ACC112 (cell line): Measurements from ENCODE around the gene SRRM2.
A peak's percentile ranks its signal among the peaks of the same experiment; 100 is the strongest.

Experiments used
- H2AFZ ChIP-seq: fragments of 200-600 bp; sonication (generic); one replicate; pipeline ENCODE4 v1.6.0; 2017; ENCODE audit warnings: antibody characterized with exemption, low read length; ENCODE audit not compliant: unreplicated experiment
- H3K27ac ChIP-seq: fragments of 200-600 bp; sonication (generic); 2 replicates; pipeline ENCODE4 v1.5.1; 2014; ENCODE audit warnings: low read depth, mild to moderate bottlenecking, antibody characterized with exemption, low read length, moderate library complexity
- H3K27me3 ChIP-seq: fragments of 200-600 bp; sonication (generic); 2 replicates; pipeline ENCODE4 v1.6.1; 2014; ENCODE audit warnings: mild to moderate bottlenecking, antibody characterized with exemption, low read length, moderate library complexity, mixed read lengths; ENCODE audit not compliant: insufficient read depth
- H3K36me3 ChIP-seq: fragments of 200-600 bp; sonication (generic); 2 replicates; pipeline ENCODE4 v1.6.1; 2016; ENCODE audit warnings: mild to moderate bottlenecking, antibody characterized with exemption, low read length, moderate library complexity, mixed read lengths; ENCODE audit not compliant: insufficient read depth
- H3K4me1 ChIP-seq: fragments of 200-600 bp; sonication (generic); one replicate; pipeline ENCODE4 v1.6.1; 2016; ENCODE audit warnings: low read length, mixed read lengths; ENCODE audit not compliant: insufficient read depth, unreplicated experiment, control insufficient read depth
- H3K4me3 ChIP-seq: fragments of 200-600 bp; sonication (generic); 2 replicates; pipeline ENCODE4 v1.5.1; 2014; ENCODE audit warnings: mild to moderate bottlenecking, low read depth, low read length
- H3K79me2 ChIP-seq: fragments of 200-600 bp; sonication (generic); one replicate; pipeline ENCODE4 v1.6.0; 2016; ENCODE audit warnings: low read length; ENCODE audit not compliant: control insufficient read depth, unreplicated experiment, insufficient read depth

SRRM2 gene

DNA sequence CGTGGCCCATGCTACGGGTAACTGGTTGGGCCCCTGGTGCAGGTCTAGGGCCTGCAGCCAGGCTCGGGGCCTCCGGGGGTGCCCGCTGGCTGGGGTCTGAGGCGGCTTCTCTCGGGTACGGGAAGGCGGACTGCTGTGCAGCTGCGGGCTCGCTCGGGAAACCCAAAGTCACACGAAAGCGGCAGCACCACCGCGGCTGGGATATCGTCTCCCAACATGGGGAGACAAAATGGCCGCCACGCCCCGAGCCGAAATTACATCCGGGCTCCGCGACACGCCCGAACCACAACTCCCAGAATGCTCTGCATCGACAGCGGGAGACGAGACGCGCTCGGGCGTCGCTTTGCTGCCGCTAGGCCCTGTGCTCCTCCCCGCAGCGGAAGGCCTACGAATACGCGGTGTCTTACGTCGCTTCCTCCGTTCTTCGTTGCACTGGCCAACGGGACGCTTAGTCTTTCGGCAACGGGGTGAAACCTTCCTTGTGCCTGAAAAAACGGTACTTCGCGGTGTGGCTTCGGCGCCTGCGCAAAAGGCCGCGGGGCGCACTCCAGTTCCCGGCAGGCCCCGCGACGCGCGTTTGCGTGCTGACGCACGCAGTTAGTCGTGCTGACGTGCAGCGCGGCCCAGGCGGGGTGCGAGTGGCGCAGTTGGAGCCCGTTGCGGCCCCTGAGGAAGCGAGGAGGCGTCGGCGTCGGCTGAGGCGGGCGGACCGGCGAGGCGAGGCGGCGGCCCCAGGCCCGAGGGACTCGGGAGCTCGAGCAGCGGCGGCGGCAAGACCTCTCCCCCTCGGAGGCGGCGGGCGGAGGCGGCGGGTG, at the start of gene SRRM2:
TSS of gene SRRM2 (plus strand) at position 604 of the 815 bp plus-strand sequence. CDS start 3,727 bp downstream, outside the sequence.
- Histone ChIP-seq H2AFZ (peak within 1 kb of the TSS; percentile 45), H3K27ac (peak within 1 kb of the TSS; percentile 97), H3K4me3 (peak within 1 kb of the TSS; percentile 94), H3K36me3 (peaks cover 7% of the 10 kb centered on the region; the same call in 1 of the 2 replicates), H3K27me3 (no peaks in the 10 kb centered on the region), H3K4me1 (peaks cover 24% of the 10 kb centered on the region), H3K79me2 (peaks cover 55% of the 10 kb centered on the region)

DNA sequence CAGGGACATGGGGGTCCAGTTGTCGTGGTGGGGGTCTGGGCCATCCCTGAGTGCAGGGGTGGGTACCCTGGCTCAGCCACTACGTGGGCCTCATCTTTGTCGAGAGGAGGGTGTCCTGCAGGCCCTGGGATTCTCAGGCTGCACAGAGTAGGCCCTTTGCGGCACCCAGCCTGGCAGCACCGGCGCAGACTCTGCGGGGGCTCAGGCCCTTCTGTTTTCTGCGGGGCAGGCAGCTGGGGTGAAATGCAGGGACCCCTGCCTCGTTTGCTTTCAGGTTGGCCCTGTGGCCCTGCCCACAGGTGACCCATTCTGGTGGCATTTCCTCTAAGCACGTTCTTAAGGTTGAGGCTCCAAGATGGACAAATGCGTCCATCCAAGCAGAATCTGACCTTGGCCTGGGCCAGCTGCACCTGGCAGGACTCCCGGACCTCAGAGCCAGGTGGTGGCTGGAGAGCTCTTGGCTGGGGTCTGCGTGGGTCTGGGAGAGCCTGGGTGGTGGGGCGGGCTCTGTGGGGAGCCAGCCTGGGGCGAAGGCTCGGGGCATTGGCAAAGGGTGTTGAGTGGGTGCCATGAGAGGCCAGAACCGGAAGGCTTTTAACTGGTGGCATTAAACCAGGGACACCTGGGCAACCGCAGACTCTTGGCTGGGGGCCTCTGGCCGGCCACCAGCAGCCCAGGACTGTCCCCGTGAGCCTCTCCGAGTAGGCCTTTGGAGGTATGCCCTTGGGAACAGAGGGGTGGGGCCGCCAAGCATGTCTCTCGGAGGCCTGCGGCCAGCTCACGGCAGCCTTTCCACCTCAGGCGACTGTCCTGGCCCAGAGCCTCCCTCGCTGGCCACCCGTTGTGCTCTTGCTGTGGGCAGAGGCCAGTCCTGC, 49.3 kb upstream of the SRRM2 start:
- no peak overlapping the region for H3K4me3 ChIP-seq
- H3K27me3 ChIP-seq, result no peaks in the 10 kb centered on the region
- H3K36me3 ChIP-seq, result no peaks in the 10 kb centered on the region
- H3K79me2 ChIP-seq, result peaks cover 2% of the 10 kb centered on the region
- H3K27ac ChIP-seq, result no peak overlapping the region
- H3K4me1 ChIP-seq, result no peaks in the 10 kb centered on the region
- H2AFZ ChIP-seq, result no peak overlapping the region

GRCh38 chr16:2704166-2704982, 48.1 kb upstream of the SRRM2 start:
- Histone ChIP-seq H3K4me3 (no peak overlapping the region), H2AFZ (no peak overlapping the region), H3K27me3 (no peaks in the 10 kb centered on the region), H3K36me3 (peaks cover 3% of the 10 kb centered on the region; the same call in 1 of the 2 replicates), H3K27ac (no peak overlapping the region), H3K79me2 (peaks cover 2% of the 10 kb centered on the region), H3K4me1 (no peaks in the 10 kb centered on the region)

GRCh38 chr16:2704983-2705275, 47.5 kb upstream of the SRRM2 start:
- Histone ChIP-seq H2AFZ (no peak overlapping the region), H3K4me3 (no peak overlapping the region), H3K79me2 (no peaks in the 10 kb centered on the region), H3K36me3 (peaks cover 3% of the 10 kb centered on the region; the same call in 1 of the 2 replicates), H3K27ac (no peak overlapping the region), H3K4me1 (no peaks in the 10 kb centered on the region), H3K27me3 (no peaks in the 10 kb centered on the region)

- no peaks in the 10 kb centered on the region for H3K79me2 ChIP-seq
- H3K36me3 ChIP-seq, result peaks cover 3% of the 10 kb centered on the region; the same call in 1 of the 2 replicates
- no peak overlapping the region for H3K4me3 ChIP-seq
- no peaks in the 10 kb centered on the region for H3K4me1 ChIP-seq
- no peak overlapping the region for H2AFZ ChIP-seq
- H3K27me3 ChIP-seq, result no peaks in the 10 kb centered on the region
- H3K27ac ChIP-seq, result no peak overlapping the region
These were observed 47.1 kb upstream of the SRRM2 start for GRCh38 chr16:2705351-2705750.

DNA sequence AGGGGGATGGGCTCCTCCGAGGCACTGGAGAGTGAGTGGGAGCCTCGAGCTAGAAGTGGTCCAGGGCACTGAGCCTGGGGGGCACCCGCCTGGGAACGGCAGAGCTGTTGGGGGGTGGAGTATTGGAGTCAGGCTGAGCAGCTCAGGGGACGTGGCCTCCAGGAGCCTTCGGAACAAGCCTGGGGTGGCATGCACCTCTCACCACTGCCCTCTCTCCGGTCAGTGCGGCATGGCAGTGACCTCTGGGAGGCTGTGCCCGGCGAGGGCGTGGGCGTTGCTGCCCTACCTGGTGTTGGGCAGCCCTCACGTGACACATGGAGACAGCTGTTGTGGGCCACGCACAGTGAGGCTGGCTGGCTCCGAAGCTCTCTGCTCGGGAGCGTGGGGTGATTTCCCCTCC, 46.4 kb upstream of the SRRM2 start:
- peaks cover 3% of the 10 kb centered on the region; the same call in 1 of the 2 replicates for H3K36me3 ChIP-seq
- H3K27ac ChIP-seq, result no peak overlapping the region
- no peaks in the 10 kb centered on the region for H3K4me1 ChIP-seq
- no peak overlapping the region for H2AFZ ChIP-seq
- no peaks in the 10 kb centered on the region for H3K79me2 ChIP-seq
- no peak overlapping the region for H3K4me3 ChIP-seq
- no peaks in the 10 kb centered on the region for H3K27me3 ChIP-seq

- Histone ChIP-seq H3K4me1 (no peaks in the 10 kb centered on the region), H2AFZ (no peak overlapping the region), H3K27me3 (no peaks in the 10 kb centered on the region), H3K4me3 (no peak overlapping the region), H3K27ac (no peak overlapping the region), H3K36me3 (peaks cover 3% of the 10 kb centered on the region; the same call in 1 of the 2 replicates), H3K79me2 (no peaks in the 10 kb centered on the region)
These were observed 45.7 kb upstream of the SRRM2 start for GRCh38 chr16:2706611-2707311.

DNA sequence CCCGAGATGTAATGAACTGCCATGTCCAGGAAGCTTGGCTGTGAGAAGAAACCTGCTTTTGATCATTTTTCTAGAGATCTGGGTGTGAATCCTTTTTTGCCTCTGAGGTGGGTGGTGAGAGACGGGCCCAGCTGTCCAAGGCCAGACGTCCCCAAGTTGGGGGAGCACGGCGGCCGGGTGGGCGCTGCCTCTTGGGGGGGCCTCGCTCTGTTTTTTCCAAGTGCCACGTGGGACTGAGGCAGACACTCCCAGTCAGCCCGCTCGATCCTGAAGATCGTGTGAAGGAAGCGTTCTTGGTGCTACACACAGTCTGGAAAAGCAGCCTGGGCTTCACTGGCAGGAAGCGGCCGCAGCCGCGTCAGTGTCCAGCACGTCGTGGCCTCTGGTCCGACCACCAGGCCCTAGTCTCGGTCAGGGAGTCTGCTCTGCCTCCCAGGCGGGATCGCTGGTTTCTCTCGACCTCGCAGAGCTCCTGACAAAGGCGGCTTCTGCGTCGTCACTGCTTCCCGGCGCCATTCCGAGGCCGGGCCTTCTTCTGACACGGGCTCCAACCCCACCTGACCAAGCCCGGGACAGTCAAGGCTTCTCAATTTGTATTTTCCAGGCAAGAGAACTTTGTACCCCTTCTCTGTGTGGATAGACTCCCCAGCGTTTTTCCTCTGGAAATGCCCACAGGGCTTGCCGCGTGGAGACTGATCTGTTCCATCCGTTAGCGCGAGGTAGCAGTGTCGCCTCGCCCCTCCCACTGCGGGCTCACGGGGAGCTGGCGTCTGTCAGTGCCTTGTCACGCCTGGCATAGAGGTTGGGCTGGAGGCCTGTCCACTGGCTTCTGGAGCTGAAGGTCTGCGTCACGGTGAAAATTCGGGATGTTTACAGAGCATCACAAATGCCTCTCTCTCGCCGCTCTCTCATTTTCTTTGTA, 44.8 kb upstream of the SRRM2 start:
- H3K4me1 ChIP-seq, result no peaks in the 10 kb centered on the region
- H3K27me3 ChIP-seq, result no peaks in the 10 kb centered on the region
- H2AFZ ChIP-seq, result no peak overlapping the region
- no peak overlapping the region for H3K27ac ChIP-seq
- peaks cover 3% of the 10 kb centered on the region; the same call in 1 of the 2 replicates for H3K36me3 ChIP-seq
- no peak overlapping the region for H3K4me3 ChIP-seq
- H3K79me2 ChIP-seq, result no peaks in the 10 kb centered on the region

GRCh38 chr16:2708290-2708639, 44.2 kb upstream of the SRRM2 start:
- no peaks in the 10 kb centered on the region for H3K4me1 ChIP-seq
- no peaks in the 10 kb centered on the region for H3K79me2 ChIP-seq
- no peaks in the 10 kb centered on the region for H3K27me3 ChIP-seq
- H2AFZ ChIP-seq, result no peak overlapping the region
- H3K36me3 ChIP-seq, result peaks cover 3% of the 10 kb centered on the region; the same call in 1 of the 2 replicates
- no peak overlapping the region for H3K4me3 ChIP-seq
- no peak overlapping the region for H3K27ac ChIP-seq
